Activated CD4-positive, alpha-beta memory T cell treated with anti-CD3 and anti-CD28 coated beads, Interleukin-2, amount 10 ng/mL, durations not matched to agents 7 days and 5 days (primary cell): ENCODE results near the gene DSP. TPM values are rescaled to one million over a fixed set of nuclear protein-coding genes. Genes with fewer than 3 reads are reported as not detected.

Source experiments
- CTCF ChIA-PET: fragments of 350-600 bp; sonication (Branson Sonifier 250); formaldehyde crosslinking; loops from one replicate; lab custom pipeline; 2021; ENCODE audit warnings: antibody characterized with exemption, inconsistent platforms; lab: Charles Lee
- POLR2A ChIA-PET: fragments of 350-600 bp; sonication (Branson Sonifier 250); formaldehyde crosslinking; loops from one replicate; lab custom pipeline; 2021; ENCODE audit warnings: antibody characterized with exemption; lab: Charles Lee
- DNase-seq: peaks from one replicate; pipeline ENCODE4 v3.0.0-alpha.2; 2020
- H3K27ac Mint-ChIP-seq: one replicate; pipeline ENCODE4 v1.8.0; 2021; ENCODE audit warnings: mild to moderate bottlenecking, mixed read lengths
- H3K27me3 Mint-ChIP-seq: one replicate; pipeline ENCODE4 v1.8.0; 2021; ENCODE audit warnings: mixed read lengths
- H3K36me3 Mint-ChIP-seq: one replicate; pipeline ENCODE4 v1.8.0; 2021; ENCODE audit warnings: low read depth, mixed read lengths
- H3K4me1 Mint-ChIP-seq: one replicate; pipeline ENCODE4 v1.8.0; 2021; ENCODE audit warnings: mixed read lengths
- H3K4me3 Mint-ChIP-seq: one replicate; pipeline ENCODE4 v1.8.0; 2021; ENCODE audit warnings: mild to moderate bottlenecking, mixed read lengths
- H3K9me3 Mint-ChIP-seq: one replicate; pipeline ENCODE4 v1.8.0; 2021; ENCODE audit warnings: mixed read lengths
- total RNA-seq, 2 experiments: library from RNA; stranded (reverse); gene quantifications; one replicate each; pipeline ENCODE4 v1.2.3, GENCODE V29; 2021

Gene DSP
- total RNA-seq, 2 experiments from 2014 or later = 0.15 to 0.33 TPM

DNA sequence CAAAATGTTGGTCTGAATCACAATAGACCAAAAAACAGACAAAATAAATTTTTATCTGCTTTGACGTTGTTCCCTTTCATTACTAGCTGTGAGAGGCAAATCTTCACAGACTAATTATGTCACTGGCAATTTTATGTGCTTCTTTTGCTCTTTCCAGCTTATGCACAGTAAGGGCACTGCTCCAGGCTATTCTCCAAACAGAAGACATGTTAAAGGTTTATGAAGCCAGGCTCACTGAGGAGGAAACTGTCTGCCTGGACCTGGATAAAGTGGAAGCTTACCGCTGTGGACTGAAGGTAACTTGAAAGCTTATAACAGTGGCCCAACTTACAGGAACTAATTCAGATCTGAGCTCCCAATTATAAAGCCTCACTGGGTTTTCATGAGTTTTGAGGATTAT is 33.0 kb downstream of the DSP start:
- H3K4me3 Mint-ChIP-seq = no peak overlapping the region
- no peaks in the 10 kb centered on the region for H3K9me3 Mint-ChIP-seq
- peaks cover 43% of the 10 kb centered on the region for H3K27me3 Mint-ChIP-seq
- no peaks in the 10 kb centered on the region for H3K4me1 Mint-ChIP-seq
- POLR2A ChIA-PET = no interaction called here
- DNase-seq = no peak
- no peak overlapping the region for H3K27ac Mint-ChIP-seq
- H3K36me3 Mint-ChIP-seq = no peaks in the 10 kb centered on the region
- CTCF ChIA-PET = no interaction called here

DNA sequence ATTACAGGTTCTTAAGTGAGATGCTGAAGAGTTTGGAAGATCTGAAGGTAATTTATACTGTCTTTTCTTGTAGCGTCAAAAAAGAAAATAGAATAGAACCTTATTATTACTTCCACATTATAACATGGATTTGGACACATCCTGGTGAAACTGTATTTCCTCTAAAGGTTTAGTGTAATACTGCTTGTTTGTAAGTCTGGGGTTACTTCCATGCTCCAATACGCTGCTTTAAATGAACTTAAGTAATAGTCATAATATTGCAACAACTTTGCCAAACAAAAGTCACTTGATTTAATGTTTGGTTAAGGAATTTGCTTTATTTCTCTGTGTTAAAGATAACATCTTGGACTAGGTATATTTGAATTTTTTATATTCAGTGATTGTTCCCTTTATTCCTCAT is 37.0 kb downstream of the DSP start:
- Mint-ChIP-seq H3K4me3 (no peak overlapping the region), H3K36me3 (no peaks in the 10 kb centered on the region), H3K9me3 (no peaks in the 10 kb centered on the region), H3K27me3 (peaks cover 26% of the 10 kb centered on the region), H3K27ac (no peak overlapping the region), H3K4me1 (no peaks in the 10 kb centered on the region)
- no peak for DNase-seq
- ChIA-PET POLR2A (no interaction called here), CTCF (no interaction called here)

DNA sequence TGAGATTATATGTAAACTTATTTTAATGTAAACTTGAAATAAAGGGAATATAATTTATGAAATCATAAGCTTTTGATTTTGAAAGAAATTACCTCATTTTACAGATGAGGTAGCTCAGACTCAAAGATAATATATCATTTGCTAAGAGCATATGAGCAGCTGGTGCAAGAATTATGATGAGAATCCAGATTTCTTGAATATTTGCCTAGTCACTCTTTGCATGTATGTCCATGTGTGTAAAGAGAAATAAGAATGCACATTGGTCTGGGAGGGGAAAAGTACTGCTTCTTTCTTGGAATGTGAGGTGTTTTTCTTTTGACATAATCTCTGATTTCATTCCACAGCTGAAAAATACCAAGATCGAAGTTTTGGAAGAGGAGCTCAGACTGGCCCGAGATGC is 37.5 kb downstream of the DSP start:
- H3K36me3 Mint-ChIP-seq = no peaks in the 10 kb centered on the region
- H3K27me3 Mint-ChIP-seq = peaks cover 23% of the 10 kb centered on the region
- POLR2A ChIA-PET = interaction anchor here (1.3 kb wide), 1 partner anchor 11 kb away, joined by 5 read pairs; the partner anchor contains the start of gene SNRNP48
- no peaks in the 10 kb centered on the region for H3K4me1 Mint-ChIP-seq
- no peak overlapping the region for H3K27ac Mint-ChIP-seq
- CTCF ChIA-PET = no interaction called here
- no peak for DNase-seq
- H3K9me3 Mint-ChIP-seq = no peaks in the 10 kb centered on the region
- no peak overlapping the region for H3K4me3 Mint-ChIP-seq

DNA sequence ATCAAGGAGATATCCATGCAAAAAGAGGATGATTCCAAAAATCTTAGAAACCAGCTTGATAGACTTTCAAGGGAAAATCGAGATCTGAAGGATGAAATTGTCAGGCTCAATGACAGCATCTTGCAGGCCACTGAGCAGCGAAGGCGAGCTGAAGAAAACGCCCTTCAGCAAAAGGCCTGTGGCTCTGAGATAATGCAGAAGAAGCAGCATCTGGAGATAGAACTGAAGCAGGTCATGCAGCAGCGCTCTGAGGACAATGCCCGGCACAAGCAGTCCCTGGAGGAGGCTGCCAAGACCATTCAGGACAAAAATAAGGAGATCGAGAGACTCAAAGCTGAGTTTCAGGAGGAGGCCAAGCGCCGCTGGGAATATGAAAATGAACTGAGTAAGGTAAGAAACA is 38.4 kb downstream of the DSP start:
- H3K27ac Mint-ChIP-seq = no peak overlapping the region

DNA sequence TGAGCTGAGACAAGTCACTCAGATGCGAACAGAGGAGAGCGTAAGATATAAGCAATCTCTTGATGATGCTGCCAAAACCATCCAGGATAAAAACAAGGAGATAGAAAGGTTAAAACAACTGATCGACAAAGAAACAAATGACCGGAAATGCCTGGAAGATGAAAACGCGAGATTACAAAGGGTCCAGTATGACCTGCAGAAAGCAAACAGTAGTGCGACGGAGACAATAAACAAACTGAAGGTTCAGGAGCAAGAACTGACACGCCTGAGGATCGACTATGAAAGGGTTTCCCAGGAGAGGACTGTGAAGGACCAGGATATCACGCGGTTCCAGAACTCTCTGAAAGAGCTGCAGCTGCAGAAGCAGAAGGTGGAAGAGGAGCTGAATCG is 39.1 kb downstream of the DSP start:
- Mint-ChIP-seq H3K27ac (no peak overlapping the region), H3K4me3 (no peak overlapping the region), H3K36me3 (no peaks in the 10 kb centered on the region), H3K27me3 (peaks cover 12% of the 10 kb centered on the region), H3K9me3 (no peaks in the 10 kb centered on the region), H3K4me1 (no peaks in the 10 kb centered on the region)
- DNase-seq = no peak
- CTCF ChIA-PET = no interaction called here
- POLR2A ChIA-PET = no interaction called here

More for the DNA sequence above, 38.4 kb downstream of the DSP start:
- ChIA-PET POLR2A (interaction anchor here (1.3 kb wide), 1 partner anchor 10 kb away, joined by 5 read pairs; the partner anchor contains the start of gene SNRNP48), CTCF (no interaction called here)
- H3K36me3 Mint-ChIP-seq = no peaks in the 10 kb centered on the region
- no peaks in the 10 kb centered on the region for H3K4me1 Mint-ChIP-seq
- no peak overlapping the region for H3K4me3 Mint-ChIP-seq
- H3K27me3 Mint-ChIP-seq = peaks cover 17% of the 10 kb centered on the region
- no peaks in the 10 kb centered on the region for H3K9me3 Mint-ChIP-seq
- DNase-seq = no peak

DNA sequence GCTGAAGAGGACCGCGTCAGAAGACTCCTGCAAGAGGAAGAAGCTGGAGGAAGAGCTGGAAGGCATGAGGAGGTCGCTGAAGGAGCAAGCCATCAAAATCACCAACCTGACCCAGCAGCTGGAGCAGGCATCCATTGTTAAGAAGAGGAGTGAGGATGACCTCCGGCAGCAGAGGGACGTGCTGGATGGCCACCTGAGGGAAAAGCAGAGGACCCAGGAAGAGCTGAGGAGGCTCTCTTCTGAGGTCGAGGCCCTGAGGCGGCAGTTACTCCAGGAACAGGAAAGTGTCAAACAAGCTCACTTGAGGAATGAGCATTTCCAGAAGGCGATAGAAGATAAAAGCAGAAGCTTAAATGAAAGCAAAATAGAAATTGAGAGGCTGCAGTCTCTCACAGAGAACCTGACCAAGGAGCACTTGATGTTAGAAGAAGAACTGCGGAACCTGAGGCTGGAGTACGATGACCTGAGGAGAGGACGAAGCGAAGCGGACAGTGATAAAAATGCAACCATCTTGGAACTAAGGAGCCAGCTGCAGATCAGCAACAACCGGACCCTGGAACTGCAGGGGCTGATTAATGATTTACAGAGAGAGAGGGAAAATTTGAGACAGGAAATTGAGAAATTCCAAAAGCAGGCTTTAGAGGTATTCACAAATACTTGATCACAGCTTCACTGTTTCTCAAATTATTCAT is 39.6 kb downstream of the DSP start:
- CTCF ChIA-PET = no interaction called here
- no peak for DNase-seq
- Mint-ChIP-seq H3K36me3 (no peaks in the 10 kb centered on the region), H3K4me1 (no peaks in the 10 kb centered on the region), H3K4me3 (no peak overlapping the region), H3K27me3 (peaks cover 9% of the 10 kb centered on the region), H3K27ac (no peak overlapping the region), H3K9me3 (no peaks in the 10 kb centered on the region)
- POLR2A ChIA-PET = no interaction called here

DNA sequence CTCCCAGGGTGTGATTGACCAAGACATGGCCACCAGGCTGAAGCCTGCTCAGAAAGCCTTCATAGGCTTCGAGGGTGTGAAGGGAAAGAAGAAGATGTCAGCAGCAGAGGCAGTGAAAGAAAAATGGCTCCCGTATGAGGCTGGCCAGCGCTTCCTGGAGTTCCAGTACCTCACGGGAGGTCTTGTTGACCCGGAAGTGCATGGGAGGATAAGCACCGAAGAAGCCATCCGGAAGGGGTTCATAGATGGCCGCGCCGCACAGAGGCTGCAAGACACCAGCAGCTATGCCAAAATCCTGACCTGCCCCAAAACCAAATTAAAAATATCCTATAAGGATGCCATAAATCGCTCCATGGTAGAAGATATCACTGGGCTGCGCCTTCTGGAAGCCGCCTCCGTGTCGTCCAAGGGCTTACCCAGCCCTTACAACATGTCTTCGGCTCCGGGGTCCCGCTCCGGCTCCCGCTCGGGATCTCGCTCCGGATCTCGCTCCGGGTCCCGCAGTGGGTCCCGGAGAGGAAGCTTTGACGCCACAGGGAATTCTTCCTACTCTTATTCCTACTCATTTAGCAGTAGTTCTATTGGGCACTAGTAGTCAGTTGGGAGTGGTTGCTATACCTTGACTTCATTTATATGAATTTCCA is 43.9 kb downstream of the DSP start:
- Mint-ChIP-seq H3K9me3 (no peaks in the 10 kb centered on the region), H3K36me3 (peaks cover 3% of the 10 kb centered on the region), H3K27me3 (no peaks in the 10 kb centered on the region), H3K4me3 (no peak overlapping the region), H3K4me1 (peaks cover 11% of the 10 kb centered on the region), H3K27ac (no peak overlapping the region)
- DNase-seq = no peak
- ChIA-PET CTCF (no interaction called here), POLR2A (no interaction called here)

DNA sequence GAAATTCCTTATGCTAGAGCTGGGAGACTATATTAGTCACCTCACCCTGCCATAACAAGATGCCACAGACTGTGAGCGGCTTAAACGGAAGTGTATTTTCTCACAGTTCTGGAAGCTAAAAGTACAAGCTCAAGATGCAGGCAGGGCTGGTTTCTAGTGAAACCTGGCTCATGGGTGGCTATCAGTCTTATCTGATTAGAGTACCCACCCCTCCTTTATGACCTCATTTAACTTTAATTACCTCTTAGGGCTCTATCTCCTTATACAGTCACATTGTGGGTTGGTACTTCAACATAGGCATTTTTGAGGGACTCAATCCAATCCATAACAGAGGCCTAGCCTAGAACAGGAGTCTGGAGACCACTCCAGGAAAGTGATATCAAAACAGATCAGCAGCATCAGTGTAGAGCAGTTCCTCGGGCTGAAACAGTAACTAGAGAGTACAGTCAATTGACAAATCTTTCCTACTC is 46.2 kb downstream of the DSP start:
- POLR2A ChIA-PET = interaction anchor here (1.3 kb wide), 1 partner anchor 197 kb away, joined by 3 read pairs; no protein-coding TSS in a partner anchor
- H3K36me3 Mint-ChIP-seq = peaks cover 16% of the 10 kb centered on the region
- no peaks in the 10 kb centered on the region for H3K27me3 Mint-ChIP-seq
- CTCF ChIA-PET = no interaction called here
- H3K9me3 Mint-ChIP-seq = no peaks in the 10 kb centered on the region
- no peak overlapping the region for H3K27ac Mint-ChIP-seq
- DNase-seq = no peak
- H3K4me3 Mint-ChIP-seq = no peak overlapping the region
- H3K4me1 Mint-ChIP-seq = peaks cover 30% of the 10 kb centered on the region

DNA sequence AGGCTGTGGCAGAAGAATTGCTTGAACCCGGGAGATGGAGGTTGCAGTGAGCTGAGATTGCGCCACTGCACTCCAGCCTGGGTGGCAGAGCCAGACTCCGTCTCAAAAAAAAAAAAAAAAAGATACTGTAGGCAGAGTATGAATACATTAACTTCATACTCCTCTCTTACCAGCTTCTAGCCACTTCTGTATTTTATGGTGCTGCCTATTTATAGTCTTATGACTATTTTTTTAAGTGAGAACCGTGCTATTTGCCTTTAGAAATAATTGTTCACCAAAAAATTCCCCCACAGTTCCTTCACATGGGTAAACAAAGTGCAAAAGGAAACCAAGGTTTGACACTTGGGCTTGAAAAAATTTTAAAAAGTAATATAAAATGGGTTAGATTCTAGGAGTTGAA is 47.0 kb downstream of the DSP start:
- Mint-ChIP-seq H3K4me1 (peaks cover 35% of the 10 kb centered on the region), H3K27me3 (no peaks in the 10 kb centered on the region), H3K9me3 (no peaks in the 10 kb centered on the region), H3K36me3 (peaks cover 22% of the 10 kb centered on the region), H3K27ac (no peak overlapping the region), H3K4me3 (no peak overlapping the region)
- ChIA-PET POLR2A (interaction anchor here (1.3 kb wide), 1 partner anchor 198 kb away, joined by 3 read pairs; no protein-coding TSS in a partner anchor), CTCF (no interaction called here)
- DNase-seq = no peak

DNA sequence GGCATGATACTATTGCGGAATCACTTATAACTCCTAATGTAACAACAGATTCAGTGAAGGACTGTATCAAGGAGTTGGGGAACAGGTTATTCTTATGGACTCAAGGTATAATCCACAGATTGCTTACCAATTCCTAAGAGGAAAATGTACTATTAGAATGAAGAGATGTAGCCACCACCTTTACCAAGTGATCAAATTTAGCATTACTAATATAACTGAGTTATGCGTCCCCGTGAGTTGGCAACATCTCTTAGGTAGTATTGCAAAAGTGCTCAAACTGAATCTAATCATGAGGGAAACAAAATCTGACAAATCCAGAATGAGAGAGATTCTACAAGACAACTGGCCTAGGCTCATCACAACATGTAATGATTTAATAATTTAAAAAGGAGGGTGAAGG is 47.8 kb downstream of the DSP start:
- DNase-seq = no peak
- no peaks in the 10 kb centered on the region for H3K27me3 Mint-ChIP-seq
- peak overlapping the region; percentile 99 for H3K4me3 Mint-ChIP-seq
- H3K27ac Mint-ChIP-seq = no peak overlapping the region
- H3K9me3 Mint-ChIP-seq = no peaks in the 10 kb centered on the region
- POLR2A ChIA-PET = interaction anchor here (0.7 to 1.1 kb wide), 3 partner anchors 11 to 200 kb away, joined by 3 to 6 read pairs (median 3); partner anchors contain the start of genes CAGE1 and RIOK1
- CTCF ChIA-PET = interaction anchor here (1.0 to 2.9 kb wide), 2 partner anchors 199 to 314 kb away, joined by 5 to 12 read pairs; partner anchors contain the start of genes CAGE1 and RIOK1
- peaks cover 22% of the 10 kb centered on the region for H3K36me3 Mint-ChIP-seq
- peaks cover 35% of the 10 kb centered on the region for H3K4me1 Mint-ChIP-seq

DNA sequence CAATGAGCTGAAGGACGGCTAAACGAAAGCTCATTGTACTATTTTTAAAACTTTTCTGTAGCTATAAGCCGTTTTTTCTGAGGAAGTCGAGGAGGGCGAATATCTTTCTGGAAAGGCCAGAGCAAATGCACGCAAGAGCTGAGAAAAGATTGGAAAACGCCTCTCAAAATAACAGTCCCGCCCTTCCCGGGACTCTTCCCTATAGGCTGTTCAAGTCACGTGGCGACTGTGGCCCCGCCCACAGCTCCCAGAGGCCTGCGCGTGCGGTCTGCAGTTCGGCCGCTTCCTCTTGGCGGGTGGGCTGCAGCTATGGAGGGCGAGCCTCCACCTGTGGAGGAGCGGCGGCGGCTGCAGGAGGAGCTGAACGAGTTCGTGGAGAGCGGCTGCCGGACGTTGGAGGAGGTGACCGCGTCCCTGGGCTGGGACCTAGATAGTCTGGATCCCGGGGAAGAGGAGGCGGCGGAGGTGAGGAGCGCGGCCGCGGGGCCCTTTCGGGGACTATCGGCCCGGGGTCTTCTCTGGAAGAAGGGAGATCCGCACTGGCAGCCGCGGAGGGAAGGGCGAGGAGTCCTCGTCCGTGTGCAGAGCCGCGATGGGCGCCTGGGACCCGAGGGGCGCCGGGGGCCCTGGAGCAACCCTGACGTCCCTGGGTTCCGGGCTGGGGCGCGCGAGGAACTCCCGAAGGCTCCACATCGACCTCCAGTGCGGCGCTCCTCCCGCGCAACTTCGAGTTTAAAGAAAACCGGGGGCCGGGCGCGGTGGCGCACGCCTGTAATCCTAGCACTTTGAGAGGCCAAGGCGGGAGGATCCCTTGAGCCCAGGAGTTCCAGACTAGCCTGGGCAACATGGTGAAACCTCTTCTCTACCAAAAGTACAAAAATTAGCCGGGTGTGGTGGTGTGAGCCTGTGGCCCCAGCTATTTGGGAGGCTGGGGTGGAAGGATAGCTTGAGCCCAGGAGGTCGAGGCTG is 48.8 kb downstream of the DSP start, which contains the start of gene SNRNP48:
Gene SNRNP48 (plus strand): TSS at position 250 of the 969 bp plus-strand sequence. CDS start 60 bp downstream, at position 310.
- Mint-ChIP-seq H3K4me3 (peak within 1 kb of the TSS; percentile 99), H3K4me1 (peaks cover 35% of the 10 kb centered on the region), H3K27ac (peak within 1 kb of the TSS; percentile 90), H3K27me3 (no peaks in the 10 kb centered on the region), H3K36me3 (peaks cover 27% of the 10 kb centered on the region), H3K9me3 (no peaks in the 10 kb centered on the region)
- DNase-seq = peak; percentile 92
- ChIA-PET POLR2A (interaction anchor here (0.7 to 1.7 kb wide), 6 partner anchors 10 to 308 kb away, joined by 3 to 6 read pairs (median 3); partner anchors contain the start of genes CAGE1, RIOK1 and SSR1), CTCF (interaction anchor here (0.7 to 2.9 kb wide), 4 partner anchors 21 to 315 kb away, joined by 3 to 12 read pairs (median 4); partner anchors contain the start of genes CAGE1 and RIOK1)

DNA sequence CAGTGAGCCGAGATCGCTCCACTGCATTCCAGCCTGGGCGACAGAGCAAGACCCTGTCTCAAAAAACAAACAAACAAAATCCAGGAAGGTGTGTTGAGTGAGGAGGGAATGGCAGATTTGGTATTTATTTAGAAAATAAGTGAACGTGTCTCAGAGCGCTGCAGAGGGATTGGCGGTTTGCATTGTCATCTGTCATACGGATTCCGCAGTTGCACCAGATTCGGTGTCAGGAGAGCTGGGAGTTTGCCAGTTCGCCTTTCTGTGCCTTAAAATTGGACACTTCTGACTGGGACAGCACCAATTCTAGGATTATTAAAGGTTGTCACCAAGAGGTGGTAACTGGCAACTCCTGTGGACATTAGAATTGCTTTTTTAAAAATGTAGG is 49.4 kb downstream of the DSP start:
- H3K27me3 Mint-ChIP-seq = no peaks in the 10 kb centered on the region
- no peaks in the 10 kb centered on the region for H3K9me3 Mint-ChIP-seq
- DNase-seq = no peak
- peak overlapping the region; percentile 47 for H3K27ac Mint-ChIP-seq
- peak overlapping the region; percentile 99 for H3K4me3 Mint-ChIP-seq
- POLR2A ChIA-PET = interaction anchor here (1.7 kb wide), 1 partner anchor 277 kb away, joined by 3 read pairs; the partner anchor contains the start of gene SSR1
- H3K36me3 Mint-ChIP-seq = peaks cover 30% of the 10 kb centered on the region
- CTCF ChIA-PET = interaction anchor here (2.9 kb wide), 1 partner anchor 316 kb away, joined by 12 read pairs; no protein-coding TSS in a partner anchor
- peaks cover 35% of the 10 kb centered on the region for H3K4me1 Mint-ChIP-seq
